MM.1S (cell line): ENCODE data around the gene HS3ST2.

ENCODE experiments used
- EZH2 ChIP-seq: fragments of 300-600 bp; sonication (generic); optimal IDR thresholded peaks from 2 replicates; pipeline ENCODE3; 2017; ENCODE audit warnings: low read depth, mild to moderate bottlenecking, antibody characterized with exemption, low read length, mixed read lengths
- TF ChIP-seq, protein P1 (sequence below): fragments of 300-600 bp; sonication (generic); IDR thresholded peaks from 2 replicates; pipeline ENCODE4 v1.5.1; 2016; ENCODE audit warnings: antibody characterized with exemption, low read length, mixed read lengths

DNA sequence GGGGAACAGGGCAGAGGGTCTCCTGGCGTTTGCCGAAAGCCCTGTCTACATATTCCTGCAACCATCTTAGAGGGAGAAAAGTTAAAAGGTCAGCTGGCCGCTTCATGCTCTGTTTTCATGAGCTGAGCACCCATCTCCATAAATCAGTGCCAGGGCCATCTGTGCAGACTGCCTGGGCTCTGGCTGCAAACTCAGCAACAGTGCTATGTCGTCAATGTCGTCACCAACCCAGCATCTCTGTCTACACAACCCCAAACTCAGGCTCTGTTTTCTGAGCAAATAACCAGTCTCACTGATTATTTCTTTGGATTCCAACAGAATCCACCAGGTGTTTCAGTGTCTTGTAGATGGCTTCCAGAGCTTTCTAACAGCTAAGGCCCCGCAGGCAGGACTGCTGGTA, 65.0 kb downstream of the HS3ST2 start:
- TF ChIP-seq, protein P1, sequence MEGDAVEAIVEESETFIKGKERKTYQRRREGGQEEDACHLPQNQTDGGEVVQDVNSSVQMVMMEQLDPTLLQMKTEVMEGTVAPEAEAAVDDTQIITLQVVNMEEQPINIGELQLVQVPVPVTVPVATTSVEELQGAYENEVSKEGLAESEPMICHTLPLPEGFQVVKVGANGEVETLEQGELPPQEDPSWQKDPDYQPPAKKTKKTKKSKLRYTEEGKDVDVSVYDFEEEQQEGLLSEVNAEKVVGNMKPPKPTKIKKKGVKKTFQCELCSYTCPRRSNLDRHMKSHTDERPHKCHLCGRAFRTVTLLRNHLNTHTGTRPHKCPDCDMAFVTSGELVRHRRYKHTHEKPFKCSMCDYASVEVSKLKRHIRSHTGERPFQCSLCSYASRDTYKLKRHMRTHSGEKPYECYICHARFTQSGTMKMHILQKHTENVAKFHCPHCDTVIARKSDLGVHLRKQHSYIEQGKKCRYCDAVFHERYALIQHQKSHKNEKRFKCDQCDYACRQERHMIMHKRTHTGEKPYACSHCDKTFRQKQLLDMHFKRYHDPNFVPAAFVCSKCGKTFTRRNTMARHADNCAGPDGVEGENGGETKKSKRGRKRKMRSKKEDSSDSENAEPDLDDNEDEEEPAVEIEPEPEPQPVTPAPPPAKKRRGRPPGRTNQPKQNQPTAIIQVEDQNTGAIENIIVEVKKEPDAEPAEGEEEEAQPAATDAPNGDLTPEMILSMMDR, result no peak
- no peak for TF ChIP-seq EZH2
